Renal pelvis (tissue), 4 donors: ENCODE results near the gene EPB41L3. TPM values are rescaled to one million over a fixed set of nuclear protein-coding genes. Genes with fewer than 3 reads are reported as not detected.
"Not testable (repeated sequence)": the region's sequence is repeated elsewhere in the genome, so short reads cannot be mapped to it uniquely, and the experiment has no call there.

Source experiments
- DNase-seq: peaks from one replicate; pipeline ENCODE4 v3.0.0-alpha.2; 2013
- polyA plus RNA-seq, 3 donors: library from polyadenylated mRNA; unstranded; fragments of 120-200 nt; gene quantifications; one replicate each; pipeline ENCODE4 v1.2.1, GENCODE V29; 2013; ENCODE audit not compliant: insufficient read length in 3 of 3

The EPB41L3 gene
- polyA plus RNA-seq, 3 donors: 56.0 to 60.3 (median 58.2) TPM

GRCh38 chr18:5537860-5538259 lies 5.9 kb downstream of the EPB41L3 start:
- DNase-seq: no peak

- DNase-seq: no peak
Observed at GRCh38 chr18:5534845-5535244, 9.0 kb downstream of the EPB41L3 start.

GRCh38 chr18:5532066-5532465 lies 11.7 kb downstream of the EPB41L3 start:
- DNase-seq: no peak

- DNase-seq: no peak
Observed at GRCh38 chr18:5530629-5531178, 13.1 kb downstream of the EPB41L3 start.

GRCh38 chr18:5529471-5529870 lies 14.3 kb downstream of the EPB41L3 start:
- DNase-seq: no peak

GRCh38 chr18:5527603-5528002 lies 16.2 kb downstream of the EPB41L3 start:
- no peak for DNase-seq

GRCh38 chr18:5524660-5525059 lies 19.1 kb downstream of the EPB41L3 start:
- no peak for DNase-seq

- DNase-seq: no peak
Observed at GRCh38 chr18:5521000-5521399, 22.8 kb downstream of the EPB41L3 start.

GRCh38 chr18:5520464-5520863 lies 23.3 kb downstream of the EPB41L3 start:
- no peak for DNase-seq

GRCh38 chr18:5519448-5520298 lies 24.1 kb downstream of the EPB41L3 start:
- no peak for DNase-seq

GRCh38 chr18:5518899-5519371 lies 24.9 kb downstream of the EPB41L3 start:
- DNase-seq: no peak

GRCh38 chr18:5518179-5518770 lies 25.5 kb downstream of the EPB41L3 start:
- DNase-seq: no peak

- DNase-seq: no peak
Observed at GRCh38 chr18:5516841-5517240, 27.0 kb downstream of the EPB41L3 start.

- DNase-seq: no peak
Observed at GRCh38 chr18:5515011-5515784, 28.6 kb downstream of the EPB41L3 start.

- DNase-seq: no peak
Observed at GRCh38 chr18:5513947-5514346, 29.9 kb downstream of the EPB41L3 start.

- DNase-seq: peak; percentile 17
Observed at GRCh38 chr18:5512176-5512575, 31.6 kb downstream of the EPB41L3 start.

GRCh38 chr18:5511541-5511940 lies 32.3 kb downstream of the EPB41L3 start:
- not testable (repeated sequence) for DNase-seq

- DNase-seq: no peak
Observed at GRCh38 chr18:5510135-5510846, 33.5 kb downstream of the EPB41L3 start.

- DNase-seq: no peak
Observed at GRCh38 chr18:5508821-5509220, 35.0 kb downstream of the EPB41L3 start.

GRCh38 chr18:5507756-5508155 lies 36.0 kb downstream of the EPB41L3 start:
- no peak for DNase-seq

- no peak for DNase-seq
Observed at GRCh38 chr18:5506174-5506573, 37.6 kb downstream of the EPB41L3 start.

GRCh38 chr18:5503740-5504139 lies 40.1 kb downstream of the EPB41L3 start:
- no peak for DNase-seq
